K562 (cell line): Measurements from ENCODE around the gene IL15RA. TPM values are rescaled to one million over a fixed set of nuclear protein-coding genes. Genes with fewer than 3 reads are reported as not detected.
A peak's percentile ranks its signal among the peaks of the same experiment; 100 is the strongest.

Experiments used
- ARID1B ChIP-seq: fragments of 450-650 bp; IDR thresholded peaks from 2 replicates; pipeline ENCODE4 v1.6.1; 2016; ENCODE audit warnings: antibody characterized with exemption, mild to moderate bottlenecking, inconsistent platforms
- CHD4 ChIP-seq: fragments of 200-600 bp; sonication (generic); IDR thresholded peaks from 3 replicates; pipeline ENCODE4 v1.6.1; 2012; ENCODE audit warnings: low read depth, mild to moderate bottlenecking, mixed read lengths, low read length, inconsistent platforms; ENCODE audit not compliant: insufficient read depth, insufficient replicate concordance, poor library complexity, severe bottlenecking
- FOSL1 ChIP-seq: fragments of 200-800 bp; sonication (Bioruptor generic); conservative IDR thresholded peaks from 2 replicates; pipeline ENCODE4 v1.6.1; 2016; ENCODE audit warnings: missing genetic modification characterization, missing compliant biosample characterization
- FOXP1 ChIP-seq: sonication (generic); formaldehyde crosslinking; IDR thresholded peaks from 2 replicates; pipeline ENCODE4 v1.8.0; 2022; ENCODE audit warnings: mild to moderate bottlenecking, missing genetic modification reagents
- KDM4B ChIP-seq, 2 experiments: fragments of 450-650 bp in 1 of 2; sonication (generic) in 1 of 2; IDR thresholded peaks; 2 replicates each; pipeline ENCODE4 v1.6.1; 2016 to 2017; ENCODE audit warnings: borderline replicate concordance in 2 of 2, antibody characterized with exemption in 1 of 2, low read depth in 1 of 2, mild to moderate bottlenecking in 1 of 2
- MED1 ChIP-seq: sonication (generic); formaldehyde crosslinking; IDR thresholded peaks from 2 replicates; pipeline ENCODE4 v1.8.1; 2023; ENCODE audit warnings: missing genetic modification reagents, borderline replicate concordance
- NFIC ChIP-seq: fragments of 450-650 bp; IDR thresholded peaks from 2 replicates; pipeline ENCODE4 v1.6.1; 2017; ENCODE audit warnings: mild to moderate bottlenecking, inconsistent platforms
- NRF1 ChIP-seq, 2 experiments: fragments of 450-650 bp; IDR thresholded peaks in 1 of 2; conservative IDR thresholded peaks in 1 of 2; 2 replicates each; pipeline ENCODE4 v1.6.1; 2014; ENCODE audit warnings: mild to moderate bottlenecking in 2 of 2
- PHB2 ChIP-seq: fragments of 450-650 bp; IDR thresholded peaks from 2 replicates; pipeline ENCODE4 v1.6.1; 2017; ENCODE audit warnings: low read depth
- PML ChIP-seq: IDR thresholded peaks from 2 replicates; pipeline ENCODE4 v1.6.1; 2012; ENCODE audit warnings: low read length, inconsistent platforms
- POU5F1 ChIP-seq: fragments of 150-350 bp; IDR thresholded peaks from 2 replicates; pipeline ENCODE4 v1.6.1; 2014; ENCODE audit warnings: borderline replicate concordance, low read length, low read depth, mild to moderate bottlenecking; ENCODE audit not compliant: partially characterized antibody
- RBM14 ChIP-seq: fragments of 200-400 bp; formaldehyde crosslinking; IDR thresholded peaks from 2 replicates; pipeline ENCODE4 v1.6.1; 2018; ENCODE audit warnings: low read depth, mild to moderate bottlenecking, low read length, moderate library complexity, borderline replicate concordance; ENCODE audit not compliant: insufficient read depth
- SLC30A9 ChIP-seq: fragments of 250-450 bp; sonication (Bioruptor Pico); IDR thresholded peaks from 2 replicates; pipeline ENCODE4 v1.8.0; 2022; ENCODE audit warnings: mild to moderate bottlenecking, moderate library complexity
- SMAD4 ChIP-seq: fragments of 250-450 bp; sonication (Bioruptor Pico); conservative IDR thresholded peaks from 2 replicates; pipeline ENCODE4 v1.8.0; 2021; ENCODE audit warnings: inconsistent platforms, mild to moderate bottlenecking, moderate library complexity
- SNRNP70 ChIP-seq: fragments of 200-400 bp; formaldehyde crosslinking; optimal IDR thresholded peaks from 2 replicates; pipeline ENCODE3; 2017; ENCODE audit warnings: low read depth, low read length
- SOX6 ChIP-seq: fragments of 450-650 bp; IDR thresholded peaks from 2 replicates; pipeline ENCODE4 v1.6.1; 2014; ENCODE audit warnings: mild to moderate bottlenecking
- TEAD2 ChIP-seq: fragments of 450-650 bp; IDR thresholded peaks from 2 replicates; pipeline ENCODE4 v1.6.1; 2016; ENCODE audit warnings: missing genetic modification characterization, control low read depth, missing compliant biosample characterization
- ZBTB17 ChIP-seq: fragments of 450-650 bp; formaldehyde crosslinking; IDR thresholded peaks from 2 replicates; pipeline ENCODE4 v1.4.0; 2020; ENCODE audit warnings: mild to moderate bottlenecking
- ZC3H8 ChIP-seq: fragments of 450-650 bp; IDR thresholded peaks from 2 replicates; pipeline ENCODE4 v1.6.1; 2017
- ZEB2 ChIP-seq: fragments of 450-650 bp; IDR thresholded peaks from 2 replicates; pipeline ENCODE4 v1.6.1; 2016
- ZNF695 ChIP-seq: fragments of 450-650 bp; formaldehyde crosslinking; IDR thresholded peaks from 2 replicates; pipeline ENCODE4 v1.4.0; 2020; ENCODE audit warnings: mild to moderate bottlenecking, moderate library complexity
- ZNF707 ChIP-seq: fragments of 250-450 bp; sonication (Bioruptor Pico); conservative IDR thresholded peaks from 2 replicates; pipeline ENCODE4 v1.8.0; 2022; ENCODE audit warnings: inconsistent platforms, mild to moderate bottlenecking, moderate library complexity
- ZSCAN29 ChIP-seq: fragments of 450-650 bp; IDR thresholded peaks from 2 replicates; pipeline ENCODE4 v1.6.1; 2017
- ZZZ3 ChIP-seq: fragments of 450-650 bp; IDR thresholded peaks from 2 replicates; pipeline ENCODE4 v1.6.1; 2016; ENCODE audit warnings: antibody characterized with exemption, mild to moderate bottlenecking, moderate library complexity
- polyA plus RNA-seq, 8 experiments: library from polyadenylated mRNA; depleted of rRNA in 4 of 8; stranded (reverse) in 5 of 8; unstranded in 3 of 8; fragments of >200 nt; fragmentation: Nextera tagmentation in 2 of 8; fragmentation: Illumina TruSeq in 1 of 8; extraction: Ambion mirVana in 2 of 8; extraction: Trizol in 1 of 8; gene quantifications; 2 replicates each; pipeline versions ENCODE4 v1.2.1 to v1.2.3, GENCODE V29; 2011 to 2014; ENCODE audit warnings: inconsistent platforms in 1 of 8, missing spikeins in 1 of 8
- total RNA-seq, 7 experiments: library from RNA; depleted of rRNA in 6 of 7; stranded (reverse); fragments of >200 nt in 6 of 7; fragmentation: Illumina TruSeq in 2 of 7; extraction: Trizol in 2 of 7; gene quantifications; 2 replicates each; pipeline versions ENCODE4 v1.2.1 to v1.2.3, GENCODE V29; 2011 to 2021; ENCODE audit warnings: low replicate concordance in 1 of 7
- TF ChIP-seq, protein P1 (sequence below), 2 experiments: fragments of 450-650 bp in 1 of 2; sonication (generic) in 1 of 2; formaldehyde crosslinking in 1 of 2; IDR thresholded peaks in 1 of 2; conservative IDR thresholded peaks in 1 of 2; 2 replicates each; pipeline versions ENCODE4 v1.6.1 to v1.8.1; 2016 to 2023; ENCODE audit warnings: mild to moderate bottlenecking in 2 of 2, moderate library complexity in 2 of 2, inconsistent platforms in 1 of 2, missing genetic modification reagents in 1 of 2
- TF ChIP-seq, protein P2 (sequence below): fragments of 200-400 bp; formaldehyde crosslinking; IDR thresholded peaks from 2 replicates; pipeline ENCODE4 v1.6.1; 2017; ENCODE audit warnings: mild to moderate bottlenecking, low read depth, low read length, moderate library complexity
- TF ChIP-seq, protein P3 (sequence below), 2 experiments: fragments of 450-650 bp; IDR thresholded peaks; 2 replicates each; pipeline ENCODE4 v1.6.1; 2016

The IL15RA gene
- total and polyA plus RNA-seq, 9 of the 15 experiments (the other 6 are each of a cell fraction or from before 2014, with no cell fraction given) = 1.2 to 11.7 (median 8.0) TPM

DNA sequence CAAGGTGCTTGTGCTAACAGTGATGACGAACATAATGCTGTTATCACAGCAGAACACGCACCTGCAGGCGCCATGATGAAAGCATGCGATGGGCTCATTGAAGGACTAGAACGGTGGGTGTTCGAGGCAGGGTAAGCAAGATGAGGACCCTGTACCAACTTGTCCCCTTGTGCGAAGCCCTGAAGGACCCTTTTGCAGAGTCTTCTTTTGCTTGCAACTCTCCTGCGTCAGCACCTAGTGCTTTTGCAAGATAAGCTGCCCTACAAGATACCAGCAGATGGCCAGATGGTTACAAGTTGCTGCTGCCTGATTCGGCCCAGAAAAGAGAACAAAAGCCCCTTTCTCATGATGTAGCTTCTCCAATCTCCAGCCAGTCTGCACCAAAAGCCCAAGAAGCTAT, 4.2 kb upstream of the IL15RA start (continued):
- TF ChIP-seq, protein P1, sequence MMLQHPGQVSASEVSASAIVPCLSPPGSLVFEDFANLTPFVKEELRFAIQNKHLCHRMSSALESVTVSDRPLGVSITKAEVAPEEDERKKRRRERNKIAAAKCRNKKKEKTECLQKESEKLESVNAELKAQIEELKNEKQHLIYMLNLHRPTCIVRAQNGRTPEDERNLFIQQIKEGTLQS (IDR thresholded peaks at IDR 0.05) = no peak
- TF ChIP-seq, protein P1 (CRISPR knock-in tag; conservative IDR thresholded peaks at IDR 0.05) = 0 out of 2 replicates have a peak, but pooled peaks have one; percentile 35
- TF ChIP-seq SMAD4 (CRISPR knock-in tag) (peak; percentile 38; the same call in 1 of the 2 replicates), KDM4B (IDR thresholded peaks at IDR 0.05; ENCODE audit: borderline replicate concordance in 2 of 2, low read depth in 1 of 2) (no peak), FOXP1 (CRISPR knock-in tag) (no peak), PML (peak; percentile 74), FOSL1 (tag) (peak; percentile 46), NRF1 (conservative IDR thresholded peaks at IDR 0.05 in 1 of 2, IDR thresholded peaks at IDR 0.05 in 1 of 2) (no peak), SLC30A9 (CRISPR knock-in tag) (no peak), ARID1B (peak; percentile 91), TEAD2 (tag) (no peak), SOX6 (peak; percentile 76), ZSCAN29 (no peak), ZBTB17 (no peak), ZC3H8 (no peak), ZNF707 (CRISPR knock-in tag) (no peak), NFIC (peak; percentile 65), MED1 (CRISPR knock-in tag) (no peak), CHD4 (no peak), RBM14 (no peak), ZZZ3 (no peak), POU5F1 (no peak), ZEB2 (peak; percentile 29; the same call in 1 of the 2 replicates), ZNF695 (CRISPR knock-in tag) (no peak), PHB2 (0 out of 2 replicates have a peak, but pooled peaks have one; percentile 49), SNRNP70 (no peak)
- TF ChIP-seq, protein P2, sequence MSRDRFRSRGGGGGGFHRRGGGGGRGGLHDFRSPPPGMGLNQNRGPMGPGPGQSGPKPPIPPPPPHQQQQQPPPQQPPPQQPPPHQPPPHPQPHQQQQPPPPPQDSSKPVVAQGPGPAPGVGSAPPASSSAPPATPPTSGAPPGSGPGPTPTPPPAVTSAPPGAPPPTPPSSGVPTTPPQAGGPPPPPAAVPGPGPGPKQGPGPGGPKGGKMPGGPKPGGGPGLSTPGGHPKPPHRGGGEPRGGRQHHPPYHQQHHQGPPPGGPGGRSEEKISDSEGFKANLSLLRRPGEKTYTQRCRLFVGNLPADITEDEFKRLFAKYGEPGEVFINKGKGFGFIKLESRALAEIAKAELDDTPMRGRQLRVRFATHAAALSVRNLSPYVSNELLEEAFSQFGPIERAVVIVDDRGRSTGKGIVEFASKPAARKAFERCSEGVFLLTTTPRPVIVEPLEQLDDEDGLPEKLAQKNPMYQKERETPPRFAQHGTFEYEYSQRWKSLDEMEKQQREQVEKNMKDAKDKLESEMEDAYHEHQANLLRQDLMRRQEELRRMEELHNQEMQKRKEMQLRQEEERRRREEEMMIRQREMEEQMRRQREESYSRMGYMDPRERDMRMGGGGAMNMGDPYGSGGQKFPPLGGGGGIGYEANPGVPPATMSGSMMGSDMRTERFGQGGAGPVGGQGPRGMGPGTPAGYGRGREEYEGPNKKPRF = no peak
- TF ChIP-seq, protein P3, sequence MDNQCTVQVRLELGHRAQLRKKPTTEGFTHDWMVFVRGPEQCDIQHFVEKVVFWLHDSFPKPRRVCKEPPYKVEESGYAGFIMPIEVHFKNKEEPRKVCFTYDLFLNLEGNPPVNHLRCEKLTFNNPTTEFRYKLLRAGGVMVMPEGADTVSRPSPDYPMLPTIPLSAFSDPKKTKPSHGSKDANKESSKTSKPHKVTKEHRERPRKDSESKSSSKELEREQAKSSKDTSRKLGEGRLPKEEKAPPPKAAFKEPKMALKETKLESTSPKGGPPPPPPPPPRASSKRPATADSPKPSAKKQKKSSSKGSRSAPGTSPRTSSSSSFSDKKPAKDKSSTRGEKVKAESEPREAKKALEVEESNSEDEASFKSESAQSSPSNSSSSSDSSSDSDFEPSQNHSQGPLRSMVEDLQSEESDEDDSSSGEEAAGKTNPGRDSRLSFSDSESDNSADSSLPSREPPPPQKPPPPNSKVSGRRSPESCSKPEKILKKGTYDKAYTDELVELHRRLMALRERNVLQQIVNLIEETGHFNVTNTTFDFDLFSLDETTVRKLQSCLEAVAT (IDR thresholded peaks at IDR 0.05) = no peak
